C4-2B (cell line): ENCODE results near the gene CPLX1.

Source experiments
- H3K27ac ChIP-seq: fragments of 450-650 bp; 2 replicates; pipeline ENCODE4 v1.5.1; 2017
- CTCF ChIP-seq: fragments of 450-650 bp; conservative IDR thresholded peaks from 2 replicates; pipeline ENCODE4 v1.5.1; 2017; ENCODE audit warnings: mild to moderate bottlenecking
- ZFX ChIP-seq: fragments of 450-650 bp; IDR thresholded peaks from 2 replicates; pipeline ENCODE4 v1.6.1; 2017

Gene CPLX1

GRCh38 chr4:845836-846251, 19.9 kb upstream of the CPLX1 start:
- no peak overlapping the region for H3K27ac ChIP-seq
- TF ChIP-seq CTCF (no peak), ZFX (no peak)

GRCh38 chr4:845233-845835, 19.4 kb upstream of the CPLX1 start:
- TF ChIP-seq ZFX (no peak), CTCF (no peak)
- no peak overlapping the region for H3K27ac ChIP-seq

DNA sequence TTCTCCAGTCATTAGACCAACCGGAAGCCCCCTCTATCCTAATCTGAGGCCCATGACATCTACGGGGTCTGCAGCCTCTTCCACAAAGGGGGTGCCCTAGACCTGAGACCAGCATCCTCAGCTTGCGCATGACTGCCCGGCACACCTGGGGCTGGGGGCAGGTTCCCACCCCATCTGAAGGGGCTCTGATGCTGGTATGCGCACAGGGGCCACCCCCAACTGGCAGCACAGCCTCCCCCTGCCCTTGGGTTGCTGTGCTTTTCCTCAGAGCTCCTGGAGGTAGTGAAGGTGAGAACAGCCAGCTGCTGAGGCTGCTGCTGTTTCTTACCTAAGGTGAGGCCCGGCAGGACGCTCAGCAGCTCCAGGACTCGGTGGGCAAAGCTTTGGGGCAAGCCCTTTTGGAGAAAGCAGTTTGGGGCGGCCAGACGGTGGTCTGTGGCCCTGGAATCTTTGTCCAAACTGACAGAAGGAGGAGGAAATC, 18.9 kb upstream of the CPLX1 start:
- TF ChIP-seq CTCF (no peak), ZFX (no peak)
- H3K27ac ChIP-seq: no peak overlapping the region

GRCh38 chr4:839675-840443, 13.9 kb upstream of the CPLX1 start:
- TF ChIP-seq CTCF (no peak), ZFX (no peak)
- no peak overlapping the region for H3K27ac ChIP-seq

- no peak for TF ChIP-seq CTCF
- TF ChIP-seq ZFX: no peak
- no peak overlapping the region for H3K27ac ChIP-seq
These were observed 11.8 kb upstream of the CPLX1 start for GRCh38 chr4:837772-838171.

- no peak overlapping the region for H3K27ac ChIP-seq
- no peak for TF ChIP-seq ZFX
- TF ChIP-seq CTCF: no peak
These were observed 10.9 kb upstream of the CPLX1 start for GRCh38 chr4:836750-837301.

DNA sequence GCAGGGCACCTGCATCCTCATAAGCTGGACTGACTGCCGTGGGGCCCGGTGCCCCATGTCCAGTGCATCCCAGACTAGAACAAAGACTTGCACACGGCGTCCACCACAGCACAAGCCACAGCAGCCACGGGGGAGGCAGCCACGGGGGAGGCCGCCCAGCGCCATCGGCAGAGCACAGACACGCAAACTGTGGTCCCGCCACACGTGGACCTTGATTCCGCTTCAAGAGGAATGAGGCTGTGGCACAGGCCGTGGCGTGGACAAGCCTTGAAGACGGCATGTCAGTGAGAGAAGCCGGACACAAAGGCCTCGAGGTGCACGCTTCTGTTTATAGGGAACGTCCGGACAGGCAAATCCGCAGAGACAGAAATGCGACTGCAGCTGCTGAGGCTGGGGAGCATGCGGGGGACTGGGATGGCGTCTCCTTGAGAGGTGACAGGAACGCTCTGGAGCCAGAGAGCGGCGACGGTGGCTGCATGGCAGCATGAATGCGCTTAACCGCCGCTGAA, 10.1 kb upstream of the CPLX1 start:
- no peak for TF ChIP-seq ZFX
- no peak for TF ChIP-seq CTCF
- no peak overlapping the region for H3K27ac ChIP-seq
